Measurements from ENCODE around the gene CARS2.
"Not testable (repeated sequence)": the region's sequence is repeated elsewhere in the genome, so short reads cannot be mapped to it uniquely, and the experiment has no call there.

CARS2 gene

GRCh38 chr13:110617321-110618072, 88.4 kb downstream of the CARS2 start:
- DNase-seq (ENCODE audit: low read depth in 2 of 2), result no peak

GRCh38 chr13:110616103-110617101, 89.5 kb downstream of the CARS2 start:
- DNase-seq (ENCODE audit: low read depth in 2 of 2), result no peak

- DNase-seq (ENCODE audit: low read depth in 2 of 2), result peak; percentile 30 to 42
Observed at GRCh38 chr13:110615322-110616102, 90.4 kb downstream of the CARS2 start, which contains the start of gene NAXD. Gene NAXD, plus strand, starts transcription at chr13:110615545. Its CDS starts 57 bp downstream, at chr13:110615602.

- no peak for DNase-seq (ENCODE audit: low read depth in 2 of 2)
Observed at GRCh38 chr13:110615005-110615321, 91.0 kb downstream of the CARS2 start.

GRCh38 chr13:110610955-110611595, 94.8 kb downstream of the CARS2 start:
- no peak for DNase-seq (ENCODE audit: low read depth in 2 of 2)

GRCh38 chr13:110607675-110608224, 98.2 kb downstream of the CARS2 start:
- no peak for DNase-seq (ENCODE audit: low read depth in 2 of 2)

- not testable (repeated sequence) for DNase-seq (ENCODE audit: low read depth in 2 of 2)
Observed at GRCh38 chr13:110606281-110606680, 99.6 kb downstream of the CARS2 start.

- DNase-seq (ENCODE audit: low read depth in 2 of 2), result no peak
Observed at GRCh38 chr13:110605132-110605531, 100.8 kb downstream of the CARS2 start.

GRCh38 chr13:110600980-110601379, 104.9 kb downstream of the CARS2 start:
- DNase-seq (ENCODE audit: low read depth in 2 of 2), result no peak

- DNase-seq (ENCODE audit: low read depth in 2 of 2), result no peak
Observed at GRCh38 chr13:110600261-110600819, 105.6 kb downstream of the CARS2 start.

- no peak for DNase-seq (ENCODE audit: low read depth in 2 of 2)
Observed at GRCh38 chr13:110597041-110597689, 108.8 kb downstream of the CARS2 start.

- DNase-seq (ENCODE audit: low read depth in 2 of 2), result no peak
Observed at GRCh38 chr13:110593430-110594130, 112.3 kb downstream of the CARS2 start.

- no peak for DNase-seq (ENCODE audit: low read depth in 2 of 2)
Observed at GRCh38 chr13:110592665-110593064, 113.3 kb downstream of the CARS2 start.

Data from stimulated activated CD8-positive, alpha-beta memory T cell treated with anti-CD3 and anti-CD28 coated beads, Interleukin-7, amount 100 ng/mL, for 1 hour (primary cell).